PC-9 (cell line): Measurements from ENCODE around the gene GPC5.

Source experiments
- CTCF ChIP-seq: fragments of 200-600 bp; sonication (generic); conservative IDR thresholded peaks from 2 replicates; pipeline ENCODE4 v1.6.1; 2017; ENCODE audit warnings: mixed run types, antibody characterized with exemption, mild to moderate bottlenecking, moderate library complexity
- EZH2 ChIP-seq: fragments of 200-600 bp; sonication (generic); IDR thresholded peaks from 2 replicates; pipeline ENCODE4 v1.8.0; 2017; ENCODE audit warnings: antibody characterized with exemption, low read depth

- TF ChIP-seq CTCF, result no peak
- no peak for TF ChIP-seq EZH2
Measured at GRCh38 chr13:92270990-92271389, 872.6 kb downstream of the GPC5 start.
